Naive B cell (primary cell): ENCODE data around the gene SLC17A6. TPM values are rescaled to one million over a fixed set of nuclear protein-coding genes. Genes with fewer than 3 reads are reported as not detected.
A peak's percentile ranks its signal among the peaks of the same experiment; 100 is the strongest.

Experiments
- ATAC-seq, 2 donors: fragments of 150-1000 bp; cut with Tn5 transposase; 2 replicates each; pipeline ENCODE4 v1.10.0; 2021; ENCODE audit warnings: low read depth in 2 of 2, mild to moderate bottlenecking in 2 of 2, moderate library complexity in 2 of 2
- DNase-seq: peaks from one replicate; pipeline ENCODE4 v3.0.0; 2022
- H3K27ac Mint-ChIP-seq, 6 donors: one replicate each; pipeline ENCODE4 v1.8.0; 2020 to 2022; ENCODE audit warnings: mild to moderate bottlenecking in 6 of 6, mixed read lengths in 6 of 6, moderate library complexity in 5 of 6, inconsistent platforms in 2 of 6
- H3K27me3 Mint-ChIP-seq, 3 donors: one replicate each; pipeline ENCODE4 v1.8.0; 2021 to 2022; ENCODE audit warnings: mixed read lengths in 3 of 3, mild to moderate bottlenecking in 1 of 3
- H3K36me3 Mint-ChIP-seq, 2 donors: one replicate each; pipeline ENCODE4 v1.8.0; 2020 to 2022; ENCODE audit warnings: mixed read lengths in 2 of 2, inconsistent platforms in 1 of 2, mild to moderate bottlenecking in 1 of 2
- H3K4me1 Mint-ChIP-seq, 3 donors: one replicate each; pipeline ENCODE4 v1.8.0; 2020 to 2022; ENCODE audit warnings: mixed read lengths in 3 of 3, inconsistent platforms in 1 of 3, mild to moderate bottlenecking in 1 of 3, moderate library complexity in 1 of 3
- H3K4me3 Mint-ChIP-seq, 8 donors: one replicate each; pipeline ENCODE4 v1.8.0; 2020 to 2022; ENCODE audit warnings: mild to moderate bottlenecking in 8 of 8, mixed read lengths in 8 of 8, moderate library complexity in 8 of 8, inconsistent platforms in 2 of 8
- H3K9me3 Mint-ChIP-seq, 7 donors: one replicate each; pipeline ENCODE4 v1.8.0; 2020 to 2022; ENCODE audit warnings: mixed read lengths in 7 of 7, mild to moderate bottlenecking in 5 of 7, inconsistent platforms in 2 of 7, moderate library complexity in 1 of 7
- polyA plus RNA-seq, 6 donors: library from polyadenylated mRNA; unstranded; fragments of 300-500 nt; fragmentation: Illumina TruSeq; gene quantifications; one replicate each; pipeline ENCODE4 v1.2.3, GENCODE V29; 2021; ENCODE audit warnings: low read depth in 6 of 6

Gene SLC17A6
- polyA plus RNA-seq = not detected

- Mint-ChIP-seq H3K36me3 (peaks cover 5 to 7% of the 10 kb centered on the region in 2 donors), H3K9me3 (peaks cover 0 to 14% (median 3%) of the 10 kb centered on the region in 7 donors), H3K4me3 (no peak within 1 kb of the TSS), H3K27ac (no peak within 1 kb of the TSS), H3K27me3 (peaks cover 52 to 55% (median 55%) of the 10 kb centered on the region in 3 donors), H3K4me1 (peaks cover 0 to 11% (median 1%) of the 10 kb centered on the region in 3 donors)
- ATAC-seq (no peak), DNase-seq (no peak)
Observed at GRCh38 chr11:22337596-22338485, at the start of gene SLC17A6. SLC17A6 (plus strand) TSS chr11:22338381; CDS start chr11:22338534, 153 bp downstream.

- Mint-ChIP-seq H3K36me3 (no peaks in the 10 kb centered on the region), H3K27ac (no peak overlapping the region), H3K4me1 (no peaks in the 10 kb centered on the region), H3K27me3 (peaks cover 7 to 15% (median 8%) of the 10 kb centered on the region in 3 donors), H3K4me3 (no peak overlapping the region), H3K9me3 (no peaks in the 10 kb centered on the region)
- no peak for ATAC-seq
- DNase-seq = no peak
Observed at GRCh38 chr11:22302368-22302767, 35.8 kb upstream of the SLC17A6 start.

GRCh38 chr11:22304337-22304961, 33.7 kb upstream of the SLC17A6 start:
- Mint-ChIP-seq H3K4me3 (no peak overlapping the region), H3K27me3 (peaks cover 7 to 15% (median 8%) of the 10 kb centered on the region in 3 donors), H3K36me3 (no peaks in the 10 kb centered on the region), H3K9me3 (no peaks in the 10 kb centered on the region), H3K4me1 (no peaks in the 10 kb centered on the region), H3K27ac (no peak overlapping the region)
- DNase-seq (no peak), ATAC-seq (no peak)

- DNase-seq (no peak), ATAC-seq (no peak)
- Mint-ChIP-seq H3K36me3 (no peaks in the 10 kb centered on the region), H3K4me3 (no peak overlapping the region), H3K9me3 (no peaks in the 10 kb centered on the region), H3K27me3 (peaks cover 4 to 5% (median 5%) of the 10 kb centered on the region in 3 donors), H3K4me1 (no peaks in the 10 kb centered on the region), H3K27ac (no peak overlapping the region)
Observed at GRCh38 chr11:22317656-22318055, 20.5 kb upstream of the SLC17A6 start.

GRCh38 chr11:22331771-22332170, 6.4 kb upstream of the SLC17A6 start:
- no peaks in the 10 kb centered on the region for H3K36me3 Mint-ChIP-seq
- H3K4me1 Mint-ChIP-seq = no peaks in the 10 kb centered on the region
- no peak for DNase-seq
- H3K4me3 Mint-ChIP-seq = no peak overlapping the region
- no peak overlapping the region for H3K27ac Mint-ChIP-seq
- H3K27me3 Mint-ChIP-seq = peaks cover 3 to 19% (median 7%) of the 10 kb centered on the region in 3 donors
- no peak for ATAC-seq
- H3K9me3 Mint-ChIP-seq = no peaks in the 10 kb centered on the region

GRCh38 chr11:22336587-22336986, 1.6 kb upstream of the SLC17A6 start:
- DNase-seq = no peak
- Mint-ChIP-seq H3K9me3 (peaks cover 0 to 8% (median 2%) of the 10 kb centered on the region in 7 donors), H3K27ac (no peak overlapping the region), H3K36me3 (peaks cover 5 to 7% of the 10 kb centered on the region in 2 donors), H3K4me3 (no peak overlapping the region), H3K4me1 (peaks cover 0 to 7% (median 1%) of the 10 kb centered on the region in 3 donors), H3K27me3 (peaks cover 39 to 48% (median 43%) of the 10 kb centered on the region in 3 donors)
- ATAC-seq = no peak

GRCh38 chr11:22339611-22340010, 1.4 kb downstream of the SLC17A6 start:
- ATAC-seq = no peak
- peaks cover 69 to 73% (median 69%) of the 10 kb centered on the region in 3 donors for H3K27me3 Mint-ChIP-seq
- no peak overlapping the region for H3K27ac Mint-ChIP-seq
- H3K9me3 Mint-ChIP-seq = peaks cover 0 to 14% (median 4%) of the 10 kb centered on the region in 7 donors
- peaks cover 4 to 12% (median 9%) of the 10 kb centered on the region in 3 donors for H3K4me1 Mint-ChIP-seq
- peaks cover 5 to 7% of the 10 kb centered on the region in 2 donors for H3K36me3 Mint-ChIP-seq
- DNase-seq = no peak
- H3K4me3 Mint-ChIP-seq = no peak overlapping the region

- no peak overlapping the region for H3K4me3 Mint-ChIP-seq
- peaks cover 63 to 77% (median 69%) of the 10 kb centered on the region in 3 donors for H3K27me3 Mint-ChIP-seq
- peaks cover 4 to 12% (median 9%) of the 10 kb centered on the region in 3 donors for H3K4me1 Mint-ChIP-seq
- H3K36me3 Mint-ChIP-seq = peaks cover 5 to 7% of the 10 kb centered on the region in 2 donors
- DNase-seq = no peak
- H3K27ac Mint-ChIP-seq = no peak overlapping the region
- peaks cover 0 to 14% (median 4%) of the 10 kb centered on the region in 7 donors for H3K9me3 Mint-ChIP-seq
- no peak for ATAC-seq
Observed at GRCh38 chr11:22340235-22340634, 2.1 kb downstream of the SLC17A6 start.

GRCh38 chr11:22340701-22341587, 2.8 kb downstream of the SLC17A6 start:
- ATAC-seq (no peak), DNase-seq (no peak)
- Mint-ChIP-seq H3K9me3 (peaks cover 0 to 14% (median 4%) of the 10 kb centered on the region in 7 donors), H3K36me3 (peaks cover 5 to 7% of the 10 kb centered on the region in 2 donors), H3K27ac (no peak overlapping the region), H3K4me3 (no peak overlapping the region), H3K27me3 (peaks cover 66 to 73% (median 69%) of the 10 kb centered on the region in 3 donors), H3K4me1 (peaks cover 4 to 12% (median 9%) of the 10 kb centered on the region in 3 donors)

GRCh38 chr11:22341588-22341931, 3.4 kb downstream of the SLC17A6 start:
- Mint-ChIP-seq H3K27me3 (peaks cover 69 to 76% (median 70%) of the 10 kb centered on the region in 3 donors), H3K4me1 (peaks cover 4 to 12% (median 9%) of the 10 kb centered on the region in 3 donors), H3K27ac (no peak overlapping the region), H3K9me3 (peaks cover 0 to 14% (median 4%) of the 10 kb centered on the region in 7 donors), H3K4me3 (no peak overlapping the region), H3K36me3 (peaks cover 5 to 7% of the 10 kb centered on the region in 2 donors)
- DNase-seq (no peak), ATAC-seq (no peak)

- peaks cover 4 to 12% (median 9%) of the 10 kb centered on the region in 3 donors for H3K4me1 Mint-ChIP-seq
- peak overlapping the region in 1 of 8 donors; percentile 5 for H3K4me3 Mint-ChIP-seq
- H3K27ac Mint-ChIP-seq = no peak overlapping the region
- DNase-seq (no peak), ATAC-seq (no peak)
- H3K27me3 Mint-ChIP-seq = peaks cover 62 to 71% (median 66%) of the 10 kb centered on the region in 3 donors
- H3K36me3 Mint-ChIP-seq = peaks cover 5 to 7% of the 10 kb centered on the region in 2 donors
- peaks cover 0 to 14% (median 4%) of the 10 kb centered on the region in 7 donors for H3K9me3 Mint-ChIP-seq
Observed at GRCh38 chr11:22342211-22343031, 4.2 kb downstream of the SLC17A6 start.

- peak overlapping the region in 1 of 8 donors; percentile 6 for H3K4me3 Mint-ChIP-seq
Observed at GRCh38 chr11:22343032-22343324, 4.8 kb downstream of the SLC17A6 start.

More at GRCh38 chr11:22343032-22343324, 4.8 kb downstream of the SLC17A6 start:
- peaks cover 4 to 12% (median 9%) of the 10 kb centered on the region in 3 donors for H3K4me1 Mint-ChIP-seq
- no peak overlapping the region for H3K27ac Mint-ChIP-seq
- no peak for ATAC-seq
- peaks cover 0 to 13% (median 4%) of the 10 kb centered on the region in 7 donors for H3K9me3 Mint-ChIP-seq
- peaks cover 62 to 69% (median 64%) of the 10 kb centered on the region in 3 donors for H3K27me3 Mint-ChIP-seq
- peaks cover 5 to 7% of the 10 kb centered on the region in 2 donors for H3K36me3 Mint-ChIP-seq
- DNase-seq = no peak
